Liver (tissue), 3 donors: ENCODE measurements around the gene ADGRB2.

Source experiments
- ATF3 ChIP-seq: IDR thresholded peaks from 2 replicates; pipeline ENCODE4 v1.6.1; 2016; ENCODE audit warnings: antibody characterized with exemption
- CTCF ChIP-seq: fragments of 150-350 bp; IDR thresholded peaks from 2 replicates; pipeline ENCODE4 v1.5.1; 2017; ENCODE audit warnings: improper control_type of control experiment, low read depth, low read length; ENCODE audit not compliant: missing input control
- FOXA2 ChIP-seq: IDR thresholded peaks from 2 replicates; pipeline ENCODE4 v1.6.1; 2016; ENCODE audit warnings: antibody characterized with exemption
- JUND ChIP-seq, 2 donors: IDR thresholded peaks; 2 replicates each; pipeline ENCODE4 v1.6.1; 2016; ENCODE audit warnings: antibody characterized with exemption in 2 of 2
- MAX ChIP-seq: IDR thresholded peaks from 2 replicates; pipeline ENCODE4 v1.6.1; 2016; ENCODE audit warnings: antibody characterized with exemption
- RAD21 ChIP-seq, 2 donors: IDR thresholded peaks; 2 replicates each; pipeline ENCODE4 v1.6.1; 2016; ENCODE audit warnings: antibody characterized with exemption in 2 of 2, mild to moderate bottlenecking in 2 of 2
- REST ChIP-seq: IDR thresholded peaks from 2 replicates; pipeline ENCODE4 v1.6.1; 2016; ENCODE audit warnings: antibody characterized with exemption, mild to moderate bottlenecking
- TAF1 ChIP-seq: conservative IDR thresholded peaks from 2 replicates; pipeline ENCODE4 v1.6.1; 2016; ENCODE audit warnings: antibody characterized with exemption, mild to moderate bottlenecking
- YY1 ChIP-seq: IDR thresholded peaks from 2 replicates; pipeline ENCODE4 v1.6.1; 2016; ENCODE audit warnings: antibody characterized with exemption, mild to moderate bottlenecking
- ZBTB33 ChIP-seq: IDR thresholded peaks from 2 replicates; pipeline ENCODE4 v1.6.1; 2016; ENCODE audit warnings: antibody characterized with exemption
- donor health status: healthy.
- donor health status: healthy.

- no peak for TF ChIP-seq CTCF
- no peak for TF ChIP-seq REST
- TF ChIP-seq TAF1: no peak
- no peak for TF ChIP-seq FOXA2
- no peak for TF ChIP-seq JUND (IDR thresholded peaks at IDR 0.05)
- TF ChIP-seq YY1: no peak
- TF ChIP-seq ZBTB33: no peak
- no peak for TF ChIP-seq RAD21 (IDR thresholded peaks at IDR 0.05)
- TF ChIP-seq MAX: no peak
- TF ChIP-seq ATF3: no peak
Observed at GRCh38 chr1:31753707-31754349, 10.3 kb downstream of the ADGRB2 start.
